PC-9 (cell line): ENCODE results near the gene KRT78. TPM values are rescaled to one million over a fixed set of nuclear protein-coding genes. Genes with fewer than 3 reads are reported as not detected.
"Not testable (repeated sequence)": the region's sequence is repeated elsewhere in the genome, so short reads cannot be mapped to it uniquely, and the experiment has no call there.

Source experiments
- BruUV-seq: library from RNA; stranded (reverse); fragments of 400-500 nt; replicated peaks from 2 replicates; lab custom pipeline; 2021; lab: Mats Ljungman, UMichigan
- CTCF ChIA-PET: fragments of 300-600 bp; sonication (Branson Sonifier 250); formaldehyde crosslinking; loops from one replicate; lab custom pipeline; 2022; ENCODE audit warnings: antibody characterized with exemption; lab: Charles Lee
- POLR2A ChIA-PET: fragments of 300-600 bp; sonication (Branson Sonifier 250); formaldehyde crosslinking; loops from one replicate; lab custom pipeline; 2022; ENCODE audit warnings: antibody characterized with exemption; ENCODE audit not compliant: unreplicated experiment; lab: Charles Lee
- DNase-seq, 2 experiments: peaks; one replicate each; pipeline versions ENCODE4 v3.0.0 to v3.0.0-alpha.2; 2015 to 2022; ENCODE audit warnings: mixed read lengths in 1 of 2
- H2AFZ ChIP-seq: fragments of 200-600 bp; sonication (generic); 2 replicates; pipeline ENCODE4 v1.8.1; 2017; ENCODE audit warnings: antibody characterized with exemption
- H3F3A ChIP-seq: fragments of 200-600 bp; sonication (generic); 2 replicates; pipeline ENCODE4 v1.8.1; 2017; ENCODE audit warnings: antibody characterized with exemption, mild to moderate bottlenecking, low read depth; ENCODE audit not compliant: insufficient read depth
- H3K27ac ChIP-seq: fragments of 200-600 bp; sonication (generic); 2 replicates; pipeline ENCODE4 v1.6.1; 2016; ENCODE audit warnings: mixed run types
- H3K27me3 ChIP-seq: fragments of 200-600 bp; sonication (generic); 2 replicates; pipeline ENCODE4 v1.6.1; 2016; ENCODE audit warnings: low read depth, mixed run types; ENCODE audit not compliant: insufficient read depth
- H3K36me3 ChIP-seq: fragments of 200-600 bp; sonication (generic); 2 replicates; pipeline ENCODE4 v1.6.1; 2016; ENCODE audit warnings: low read depth, mixed run types
- H3K4me1 ChIP-seq: fragments of 200-600 bp; sonication (generic); replicated peaks from 2 replicates; pipeline ENCODE4 v1.6.1; 2016; ENCODE audit warnings: mixed run types; ENCODE audit not compliant: insufficient read depth
- H3K4me2 ChIP-seq: fragments of 200-600 bp; sonication (generic); 2 replicates; pipeline ENCODE4 v1.6.1; 2017; ENCODE audit warnings: mixed run types
- H3K4me3 ChIP-seq: fragments of 200-600 bp; sonication (generic); 2 replicates; pipeline ENCODE4 v1.6.1; 2016; ENCODE audit warnings: mixed run types
- H3K79me2 ChIP-seq: fragments of 200-600 bp; sonication (generic); 2 replicates; pipeline ENCODE4 v1.6.1; 2017; ENCODE audit warnings: low read depth, mixed run types
- H3K9me2 ChIP-seq: fragments of 200-600 bp; sonication (generic); 2 replicates; pipeline ENCODE4 v1.8.1; 2017; ENCODE audit warnings: mild to moderate bottlenecking; ENCODE audit not compliant: insufficient read depth
- H3K9me3 ChIP-seq: fragments of 200-600 bp; sonication (generic); 2 replicates; pipeline ENCODE4 v1.8.1; 2016; ENCODE audit warnings: low read depth; ENCODE audit not compliant: insufficient read depth
- H4K20me1 ChIP-seq: fragments of 200-600 bp; sonication (generic); 2 replicates; pipeline ENCODE4 v1.8.1; 2017; ENCODE audit not compliant: insufficient read depth
- CTCF ChIP-seq: fragments of 200-600 bp; sonication (generic); conservative IDR thresholded peaks from 2 replicates; pipeline ENCODE4 v1.6.1; 2017; ENCODE audit warnings: mixed run types, antibody characterized with exemption, mild to moderate bottlenecking, moderate library complexity
- EZH2 ChIP-seq: fragments of 200-600 bp; sonication (generic); IDR thresholded peaks from 2 replicates; pipeline ENCODE4 v1.8.0; 2017; ENCODE audit warnings: antibody characterized with exemption, low read depth
- intact Hi-C: fragments of 100-400 bp; cut with micrococcal nuclease; formaldehyde crosslinking; loops from one replicate; pipeline ENCODE4 v1.10.0; 2022; ENCODE audit not compliant: unreplicated experiment
- total RNA-seq: library from RNA; stranded (reverse); gene quantifications from 2 replicates; pipeline ENCODE4 v1.2.3, GENCODE V29; 2021

Gene KRT78
- total RNA-seq, 1 experiment from 2014 or later = 1.5 TPM

DNA sequence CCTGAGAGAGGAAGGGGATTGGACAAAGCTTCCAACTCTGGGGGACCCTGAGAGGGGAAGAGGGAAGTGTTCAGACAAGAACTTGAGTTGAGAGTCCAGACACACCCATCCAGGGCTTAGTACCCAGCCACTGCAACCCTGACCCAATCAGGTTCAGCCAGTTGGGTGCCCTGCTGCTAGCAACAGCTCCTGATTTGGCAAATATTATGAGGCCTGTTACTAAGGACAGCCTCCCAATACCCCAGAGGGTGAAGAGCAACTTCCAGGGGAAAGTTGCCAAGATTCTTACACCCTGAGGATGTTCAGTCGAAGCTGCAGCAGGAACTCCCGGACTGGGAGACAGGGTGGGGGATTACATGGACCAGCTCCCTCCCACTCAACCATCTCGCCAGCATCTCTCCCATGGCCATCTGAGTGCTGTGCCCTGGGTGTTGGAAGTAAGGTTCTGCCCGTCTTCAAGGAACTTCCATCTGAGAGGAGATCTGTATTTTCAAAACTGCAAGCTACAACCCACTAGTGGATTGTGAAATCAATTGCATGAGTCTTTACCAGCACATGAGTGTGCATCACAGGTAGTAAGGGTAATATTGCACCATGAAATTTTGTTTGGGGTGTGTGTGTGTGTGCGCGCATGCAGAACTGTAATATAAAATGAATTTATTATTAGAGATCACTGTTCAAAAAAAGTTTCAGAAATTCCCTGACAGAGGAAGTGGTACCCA, 11.5 kb upstream of the KRT78 start:
- Histone ChIP-seq H3K4me1 (peaks cover 52% of the 10 kb centered on the region), H3K79me2 (no peaks in the 10 kb centered on the region), H2AFZ (peak overlapping the region; percentile 62; the same call in 1 of the 2 replicates), H3F3A (peaks cover 31% of the 10 kb centered on the region; the same call in 1 of the 2 replicates), H3K27ac (peak overlapping the region; percentile 69), H3K9me3 (0 out of 2 replicates have a peak, but pooled peaks cover 3% of the 10 kb centered on the region), H3K27me3 (no peaks in the 10 kb centered on the region), H3K9me2 (no peaks in the 10 kb centered on the region), H3K4me2 (peak overlapping the region; percentile 66), H4K20me1 (no peaks in the 10 kb centered on the region), H3K4me3 (no peak overlapping the region), H3K36me3 (no peaks in the 10 kb centered on the region)
- intact Hi-C loops = no loop called here
- ChIA-PET CTCF (interaction anchor here (0.6 to 1.4 kb wide), 4 partner anchors 10 to 979 kb away, joined by 3 to 9 read pairs (median 4); no protein-coding TSS in a partner anchor), POLR2A (interaction anchor here (0.5 to 0.7 kb wide), 4 partner anchors 16 to 712 kb away, joined by 3 to 4 read pairs (median 3); no protein-coding TSS in a partner anchor)
- peak; percentile 83 to 95 for DNase-seq
- TF ChIP-seq EZH2 (no peak), CTCF (no peak)
- BruUV-seq = no TSS peak

DNA sequence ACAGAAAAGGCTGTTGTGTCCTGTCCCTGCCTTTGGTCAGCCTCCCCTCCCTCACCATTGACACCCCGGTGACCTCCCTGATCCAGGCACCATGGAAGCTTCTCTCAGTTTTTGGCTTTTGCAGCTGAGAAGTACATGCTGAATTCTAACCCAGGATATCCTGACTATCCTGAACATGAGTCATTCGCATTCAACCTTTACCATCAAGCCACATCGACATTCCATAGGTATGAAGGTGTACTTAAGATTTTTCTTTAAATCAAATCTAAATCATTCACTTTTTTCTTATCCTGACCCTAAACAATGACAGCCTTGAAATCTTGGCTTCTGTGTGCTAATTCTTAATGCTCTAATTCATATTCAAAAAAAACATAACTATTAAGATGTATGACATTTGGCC, 8.7 kb upstream of the KRT78 start:
- peak in 1 of 2 experiments; percentile 88 for DNase-seq
- ChIA-PET CTCF (no interaction called here), POLR2A (interaction anchor here (0.7 kb wide), 1 partner anchor 125 kb away, joined by 4 read pairs; no protein-coding TSS in a partner anchor)
- Histone ChIP-seq H3K27me3 (no peaks in the 10 kb centered on the region), H3K4me3 (no peak overlapping the region), H3K4me2 (peak overlapping the region; percentile 30; the same call in 1 of the 2 replicates), H4K20me1 (no peaks in the 10 kb centered on the region), H3K79me2 (no peaks in the 10 kb centered on the region), H2AFZ (no peak overlapping the region), H3K4me1 (peaks cover 49% of the 10 kb centered on the region), H3F3A (peaks cover 31% of the 10 kb centered on the region; the same call in 1 of the 2 replicates), H3K36me3 (no peaks in the 10 kb centered on the region), H3K9me3 (0 out of 2 replicates have a peak, but pooled peaks cover 3% of the 10 kb centered on the region), H3K9me2 (no peaks in the 10 kb centered on the region), H3K27ac (peak overlapping the region; percentile 63)
- TF ChIP-seq CTCF (no peak), EZH2 (no peak)
- intact Hi-C loops = no loop called here
- BruUV-seq = no TSS peak

DNA sequence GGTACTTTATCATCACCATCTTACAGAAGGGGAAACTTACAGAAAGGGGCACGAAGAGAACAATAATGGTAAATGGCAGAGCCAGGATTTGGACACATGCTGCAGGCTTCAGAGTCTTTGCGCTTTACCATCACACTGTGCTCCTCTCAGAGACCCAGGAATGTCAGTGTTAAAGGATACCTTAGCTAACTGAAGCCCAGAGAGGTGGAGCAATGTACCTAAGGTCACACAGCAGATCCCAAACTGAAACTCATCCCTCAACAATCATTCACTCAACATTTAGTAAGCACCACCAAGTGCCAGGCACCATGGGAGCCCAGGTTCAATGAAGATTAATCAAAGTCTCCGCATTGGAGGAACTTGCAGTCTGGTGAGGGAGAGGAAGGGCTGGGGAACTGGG, 8.0 kb upstream of the KRT78 start:
- DNase-seq = no peak
- Histone ChIP-seq H3K36me3 (no peaks in the 10 kb centered on the region), H4K20me1 (no peaks in the 10 kb centered on the region), H3K79me2 (no peaks in the 10 kb centered on the region), H3K4me3 (no peak overlapping the region), H3F3A (peaks cover 30% of the 10 kb centered on the region; the same call in 1 of the 2 replicates), H2AFZ (no peak overlapping the region), H3K9me2 (no peaks in the 10 kb centered on the region), H3K4me1 (peaks cover 42% of the 10 kb centered on the region), H3K4me2 (no peak overlapping the region), H3K9me3 (0 out of 2 replicates have a peak, but pooled peaks cover 3% of the 10 kb centered on the region), H3K27me3 (no peaks in the 10 kb centered on the region), H3K27ac (peak overlapping the region; percentile 63; the same call in 1 of the 2 replicates)
- intact Hi-C loops = no loop called here
- TF ChIP-seq EZH2 (no peak), CTCF (no peak)
- CTCF ChIA-PET = no interaction called here
- BruUV-seq = no TSS peak
- POLR2A ChIA-PET = no interaction called here

GRCh38 chr12:52856077-52856476, 7.3 kb upstream of the KRT78 start:
- H3K9me3 ChIP-seq, H3K79me2 ChIP-seq, CTCF ChIA-PET, H4K20me1 ChIP-seq, DNase-seq, H3K27ac ChIP-seq, H3K36me3 ChIP-seq, H3K9me2 ChIP-seq, BruUV-seq, H2AFZ ChIP-seq, H3K27me3 ChIP-seq, H3K4me2 ChIP-seq, POLR2A ChIA-PET, H3K4me3 ChIP-seq, intact Hi-C loops: not testable (repeated sequence)
- Histone ChIP-seq H3K4me1 (peaks cover 40% of the 10 kb centered on the region), H3F3A (peaks cover 23% of the 10 kb centered on the region; the same call in 1 of the 2 replicates)
